ENCODE measurements around the gene BICRAL. TPM values are rescaled to one million over a fixed set of nuclear protein-coding genes. Genes with fewer than 3 reads are reported as not detected.

BICRAL gene
- total RNA-seq, 3 donors from 2014 or later: 7.6 to 8.5 (median 8.2) TPM

- Mint-ChIP-seq H3K4me3 (no peak overlapping the region), H3K36me3 (ENCODE audit: insufficient read depth) (peaks cover 27% of the 10 kb centered on the region), H3K27me3 (ENCODE audit: low read depth) (no peaks in the 10 kb centered on the region), H3K4me1 (ENCODE audit: low read depth) (peaks cover 3% of the 10 kb centered on the region), H3K9me3 (no peaks in the 10 kb centered on the region)
- DNase-seq (no peak), ATAC-seq (no peak)
Observed at GRCh38 chr6:42829561-42830092, 47.8 kb downstream of the BICRAL start.

- H3K36me3 Mint-ChIP-seq (ENCODE audit: insufficient read depth): peaks cover 29% of the 10 kb centered on the region
- H3K27me3 Mint-ChIP-seq (ENCODE audit: low read depth): no peaks in the 10 kb centered on the region
- ATAC-seq: no peak
- DNase-seq: no peak
- peaks cover 5% of the 10 kb centered on the region for H3K4me1 Mint-ChIP-seq (ENCODE audit: low read depth)
- no peak overlapping the region for H3K4me3 Mint-ChIP-seq
- no peaks in the 10 kb centered on the region for H3K9me3 Mint-ChIP-seq
Observed at GRCh38 chr6:42831237-42831636, 49.4 kb downstream of the BICRAL start.

GRCh38 chr6:42834056-42834455 lies 52.2 kb downstream of the BICRAL start:
- peaks cover 7% of the 10 kb centered on the region for H3K4me1 Mint-ChIP-seq (ENCODE audit: low read depth)
- no peak for DNase-seq

GRCh38 chr6:42841844-42842584 lies 60.2 kb downstream of the BICRAL start:
- Mint-ChIP-seq H3K4me1 (ENCODE audit: low read depth) (peaks cover 11% of the 10 kb centered on the region), H3K9me3 (no peaks in the 10 kb centered on the region), H3K4me3 (no peak overlapping the region), H3K36me3 (ENCODE audit: insufficient read depth) (peaks cover 19% of the 10 kb centered on the region), H3K27me3 (ENCODE audit: low read depth) (no peaks in the 10 kb centered on the region)
- DNase-seq: no peak
- no peak for ATAC-seq

More at GRCh38 chr6:42834056-42834455, 52.2 kb downstream of the BICRAL start:
- Mint-ChIP-seq H3K9me3 (no peaks in the 10 kb centered on the region), H3K4me3 (no peak overlapping the region), H3K36me3 (ENCODE audit: insufficient read depth) (peaks cover 19% of the 10 kb centered on the region), H3K27me3 (ENCODE audit: low read depth) (no peaks in the 10 kb centered on the region)
- no peak for ATAC-seq

- Mint-ChIP-seq H3K9me3 (no peaks in the 10 kb centered on the region), H3K36me3 (ENCODE audit: insufficient read depth) (peaks cover 19% of the 10 kb centered on the region), H3K4me3 (no peak overlapping the region), H3K27me3 (ENCODE audit: low read depth) (no peaks in the 10 kb centered on the region), H3K4me1 (ENCODE audit: low read depth) (peaks cover 9% of the 10 kb centered on the region)
- ATAC-seq: no peak
- no peak for DNase-seq
Observed at GRCh38 chr6:42845327-42845694, 63.5 kb downstream of the BICRAL start.

- no peak for DNase-seq
- H3K9me3 Mint-ChIP-seq: no peaks in the 10 kb centered on the region
- H3K36me3 Mint-ChIP-seq (ENCODE audit: insufficient read depth): peaks cover 17% of the 10 kb centered on the region
Observed at GRCh38 chr6:42846505-42846904, 64.7 kb downstream of the BICRAL start.

GRCh38 chr6:42848700-42849099 lies 66.8 kb downstream of the BICRAL start:
- Mint-ChIP-seq H3K4me3 (no peak overlapping the region), H3K4me1 (ENCODE audit: low read depth) (peaks cover 4% of the 10 kb centered on the region), H3K9me3 (no peaks in the 10 kb centered on the region), H3K27me3 (ENCODE audit: low read depth) (no peaks in the 10 kb centered on the region), H3K36me3 (ENCODE audit: insufficient read depth) (peaks cover 15% of the 10 kb centered on the region)
- ATAC-seq (no peak), DNase-seq (no peak)

More at GRCh38 chr6:42846505-42846904, 64.7 kb downstream of the BICRAL start:
- Mint-ChIP-seq H3K27me3 (ENCODE audit: low read depth) (no peaks in the 10 kb centered on the region), H3K4me1 (ENCODE audit: low read depth) (peaks cover 9% of the 10 kb centered on the region), H3K4me3 (no peak overlapping the region)
- ATAC-seq: no peak

GRCh38 chr6:42851599-42851998 lies 69.7 kb downstream of the BICRAL start:
- Mint-ChIP-seq H3K4me3 (no peak overlapping the region), H3K4me1 (ENCODE audit: low read depth) (no peaks in the 10 kb centered on the region), H3K36me3 (ENCODE audit: insufficient read depth) (peaks cover 12% of the 10 kb centered on the region), H3K9me3 (no peaks in the 10 kb centered on the region), H3K27me3 (ENCODE audit: low read depth) (no peaks in the 10 kb centered on the region)
- ATAC-seq (no peak), DNase-seq (no peak)

GRCh38 chr6:42860036-42860435 lies 78.2 kb downstream of the BICRAL start:
- Mint-ChIP-seq H3K36me3 (ENCODE audit: insufficient read depth) (peaks cover 36% of the 10 kb centered on the region), H3K9me3 (no peaks in the 10 kb centered on the region), H3K4me1 (ENCODE audit: low read depth) (no peaks in the 10 kb centered on the region)

GRCh38 chr6:42860481-42860880 lies 78.6 kb downstream of the BICRAL start:
- H3K4me3 Mint-ChIP-seq: no peak overlapping the region
- H3K27me3 Mint-ChIP-seq (ENCODE audit: low read depth): no peaks in the 10 kb centered on the region
- no peaks in the 10 kb centered on the region for H3K4me1 Mint-ChIP-seq (ENCODE audit: low read depth)
- ATAC-seq: no peak
- no peaks in the 10 kb centered on the region for H3K9me3 Mint-ChIP-seq
- H3K36me3 Mint-ChIP-seq (ENCODE audit: insufficient read depth): peaks cover 35% of the 10 kb centered on the region
- DNase-seq: no peak

More at GRCh38 chr6:42860036-42860435, 78.2 kb downstream of the BICRAL start:
- Mint-ChIP-seq H3K4me3 (no peak overlapping the region), H3K27me3 (ENCODE audit: low read depth) (no peaks in the 10 kb centered on the region)
- DNase-seq (no peak), ATAC-seq (no peak)

GRCh38 chr6:42864602-42865001 lies 82.8 kb downstream of the BICRAL start:
- Mint-ChIP-seq H3K4me1 (ENCODE audit: low read depth) (no peaks in the 10 kb centered on the region), H3K4me3 (no peak overlapping the region), H3K36me3 (ENCODE audit: insufficient read depth) (peaks cover 40% of the 10 kb centered on the region), H3K27me3 (ENCODE audit: low read depth) (no peaks in the 10 kb centered on the region), H3K9me3 (no peaks in the 10 kb centered on the region)
- DNase-seq: no peak
- no peak for ATAC-seq

- no peaks in the 10 kb centered on the region for H3K9me3 Mint-ChIP-seq
- H3K27me3 Mint-ChIP-seq (ENCODE audit: low read depth): no peaks in the 10 kb centered on the region
- no peak for ATAC-seq
- no peak overlapping the region for H3K4me3 Mint-ChIP-seq
- no peak for DNase-seq
- H3K4me1 Mint-ChIP-seq (ENCODE audit: low read depth): no peaks in the 10 kb centered on the region
- peaks cover 11% of the 10 kb centered on the region for H3K36me3 Mint-ChIP-seq (ENCODE audit: insufficient read depth)
Observed at GRCh38 chr6:42870145-42870936, 88.5 kb downstream of the BICRAL start.

GRCh38 chr6:42871711-42872110 lies 89.9 kb downstream of the BICRAL start:
- no peak for ATAC-seq
- DNase-seq: no peak
- no peak overlapping the region for H3K4me3 Mint-ChIP-seq
- no peaks in the 10 kb centered on the region for H3K9me3 Mint-ChIP-seq
- no peaks in the 10 kb centered on the region for H3K27me3 Mint-ChIP-seq (ENCODE audit: low read depth)
- H3K36me3 Mint-ChIP-seq (ENCODE audit: insufficient read depth): peaks cover 8% of the 10 kb centered on the region
- H3K4me1 Mint-ChIP-seq (ENCODE audit: low read depth): no peaks in the 10 kb centered on the region

GRCh38 chr6:42873313-42873712 lies 91.5 kb downstream of the BICRAL start:
- Mint-ChIP-seq H3K4me1 (ENCODE audit: low read depth) (no peaks in the 10 kb centered on the region), H3K9me3 (no peaks in the 10 kb centered on the region), H3K27me3 (ENCODE audit: low read depth) (no peaks in the 10 kb centered on the region), H3K36me3 (ENCODE audit: insufficient read depth) (peaks cover 1% of the 10 kb centered on the region), H3K4me3 (no peak overlapping the region)
- ATAC-seq (no peak), DNase-seq (no peak)

All from activated T-cell treated with anti-CD3 and anti-CD28 coated beads, Interleukin-2, amount 50 U/mL, for 4 hours (primary cell).